NCI-H2107 treated with DMSO at 0.1 percent for 48 hours (cell line): ENCODE results near the gene MTRFR.
"Not testable (repeated sequence)": the region's sequence is repeated elsewhere in the genome, so short reads cannot be mapped to it uniquely, and the experiment has no call there.

Experiments used
- DNase-seq: peaks from one replicate; lab custom pipeline; 2025; ENCODE audit not compliant: unreplicated experiment; lab: John Stamatoyannopoulos, UW

Gene MTRFR

DNA sequence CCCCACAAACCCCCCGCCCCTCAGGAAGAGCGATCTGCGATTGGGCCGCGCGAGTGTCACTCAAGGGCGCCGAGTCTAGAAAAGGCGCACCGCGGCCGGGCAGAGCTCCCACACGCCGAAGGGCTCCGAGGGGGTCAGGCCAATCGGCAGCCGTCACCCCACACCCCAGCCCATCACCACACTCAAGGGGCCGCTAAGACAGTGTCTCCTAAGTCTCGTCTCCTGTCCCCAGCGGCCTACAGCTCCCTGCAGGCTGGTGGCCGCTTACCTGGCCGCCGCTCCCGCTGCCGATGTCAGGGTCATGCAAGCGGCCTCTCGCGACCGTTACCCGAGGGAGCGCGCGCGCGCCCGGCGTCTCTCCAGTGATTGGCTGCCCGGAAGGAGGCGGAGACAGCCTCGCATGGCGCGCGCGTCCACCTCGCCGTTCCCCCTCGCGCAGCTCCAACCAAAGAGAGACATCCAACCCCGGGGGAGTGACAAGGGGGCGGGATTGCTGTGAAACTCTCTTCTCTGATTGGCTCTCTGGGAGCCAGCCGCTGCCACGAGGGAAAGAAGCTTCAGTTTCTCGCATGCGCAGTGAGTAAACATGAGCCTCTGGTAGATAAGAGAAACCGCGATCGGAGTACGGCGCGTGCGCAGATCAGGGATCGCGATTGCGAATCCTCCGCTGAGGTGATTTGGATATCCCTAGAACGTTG lies at the start of gene MTRFR, which contains the start of gene MPHOSPH9:
MTRFR (plus strand) TSS at position 630 of the 698 bp plus-strand sequence. CDS start 20,239 bp downstream, outside the sequence.
MPHOSPH9 (minus strand) TSS at position 335 of the 698 bp plus-strand sequence. CDS start 2,777 bp downstream, outside the sequence.
- DNase-seq = peak; percentile 100

DNA sequence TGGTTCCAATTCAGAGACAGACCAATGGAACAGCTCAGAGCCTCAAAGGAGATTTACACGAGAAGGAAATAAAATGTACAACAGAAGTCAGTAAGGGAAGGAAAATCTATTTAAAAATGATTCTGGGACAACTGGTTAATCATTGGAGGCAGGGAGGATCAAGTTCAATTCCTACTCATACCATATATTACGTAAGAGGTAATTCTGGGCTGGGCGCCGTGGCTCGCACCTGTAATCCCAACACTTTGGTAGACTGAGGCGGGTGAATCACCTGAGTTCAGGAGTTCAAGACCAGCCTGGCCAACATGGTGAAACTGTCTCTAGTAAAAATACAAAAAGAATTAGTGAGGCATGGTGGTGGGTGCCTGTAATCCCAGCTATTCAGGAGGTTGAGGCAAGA lies 45.6 kb upstream of the MTRFR start:
- no peak for DNase-seq

DNA sequence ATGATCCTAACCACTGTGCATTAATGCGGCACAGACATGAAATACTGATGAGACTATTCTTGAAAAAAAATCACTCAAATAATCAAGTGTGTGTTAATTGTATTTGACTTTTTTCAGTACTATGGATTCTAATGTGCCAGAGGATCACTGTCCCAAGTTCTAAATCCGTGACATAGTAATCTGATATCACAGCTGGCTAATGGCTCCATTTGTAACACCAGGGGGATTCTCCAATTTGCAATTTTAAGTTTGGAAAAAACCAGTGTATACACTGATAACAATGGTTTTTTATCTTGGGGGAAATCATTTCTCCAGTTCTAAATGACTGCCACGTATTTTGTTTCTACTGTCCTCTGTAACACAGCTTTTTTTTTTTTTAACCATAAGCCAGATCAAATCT lies 33.3 kb upstream of the MTRFR start:
- no peak for DNase-seq

DNA sequence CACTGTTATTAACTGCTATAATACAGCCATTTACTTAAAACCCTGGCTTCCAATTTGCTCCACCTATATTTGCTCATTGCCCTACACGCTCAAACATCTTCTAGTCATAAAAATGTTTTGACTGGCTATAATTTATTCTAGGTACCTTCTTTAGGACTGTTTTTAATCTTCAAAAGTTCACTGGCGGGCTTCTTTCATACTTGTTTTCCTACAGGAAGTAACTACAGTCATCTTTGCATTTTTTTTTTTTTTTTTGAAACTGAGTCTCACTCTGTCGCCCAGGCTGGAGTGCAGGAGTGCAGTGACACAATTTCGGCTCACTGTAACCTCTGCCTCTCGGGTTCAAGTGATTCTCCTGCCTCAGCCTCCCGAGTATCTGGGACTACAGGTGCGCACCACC lies 32.8 kb upstream of the MTRFR start:
- no peak for DNase-seq

DNA sequence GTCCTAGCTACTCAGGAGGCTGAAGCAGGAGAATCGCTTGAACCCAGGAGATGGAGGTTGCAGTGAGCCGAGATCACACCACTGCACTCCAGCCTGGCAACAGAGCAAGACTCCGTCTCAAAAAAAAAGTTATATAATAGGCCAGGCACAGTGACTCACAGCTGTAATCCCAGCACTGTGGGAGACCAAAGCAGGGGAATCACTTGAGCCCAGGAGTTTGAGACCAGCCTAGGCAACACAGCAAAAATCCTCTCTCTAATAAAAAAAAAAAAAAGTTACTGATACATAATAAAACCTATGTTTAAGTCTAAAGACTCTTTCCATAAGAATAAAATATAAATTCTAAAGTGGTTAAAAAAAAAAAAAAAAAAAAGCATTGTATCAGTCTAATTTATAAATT lies 26.4 kb upstream of the MTRFR start:
- DNase-seq = not testable (repeated sequence)

DNA sequence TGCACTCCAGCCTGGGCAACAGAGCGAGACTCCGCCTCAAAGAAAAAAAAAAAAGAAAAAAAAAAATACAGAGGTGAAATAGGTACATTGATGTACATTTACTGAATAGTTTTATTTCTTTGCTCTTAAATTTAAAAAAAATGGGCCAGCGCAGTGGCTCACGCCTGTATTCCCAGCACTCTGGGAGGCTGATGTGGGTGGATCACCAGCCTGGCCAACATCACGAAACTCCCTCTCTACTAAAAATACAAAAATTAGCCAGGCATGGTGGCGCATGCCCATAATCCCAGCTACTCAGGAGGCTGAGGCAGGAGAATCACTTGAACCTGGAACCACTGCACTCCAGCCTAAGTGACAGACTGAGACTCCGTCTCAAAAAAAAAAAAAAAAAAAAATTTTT lies 25.4 kb upstream of the MTRFR start:
- DNase-seq = not testable (repeated sequence)

DNA sequence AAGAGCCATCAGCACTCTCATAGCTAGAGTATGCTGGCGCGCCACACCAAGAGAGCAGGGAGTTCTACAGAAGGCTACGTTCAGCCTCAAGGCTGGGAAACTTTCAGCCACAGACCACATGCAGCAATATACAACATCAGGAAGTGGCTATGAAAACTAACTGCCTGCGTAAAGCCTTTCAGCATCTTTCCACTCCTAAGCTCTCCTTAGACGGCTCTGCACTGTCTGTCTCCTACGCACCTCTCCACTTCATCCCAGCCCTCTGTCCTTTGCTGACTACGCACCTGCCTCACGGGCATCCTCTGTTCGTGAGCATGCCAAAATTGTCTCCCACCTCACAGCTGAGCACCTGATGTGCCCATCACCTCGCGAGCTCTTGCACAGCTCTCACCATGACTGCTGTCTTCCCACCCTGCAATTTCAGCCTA lies 10.0 kb upstream of the MTRFR start:
- DNase-seq = no peak

DNA sequence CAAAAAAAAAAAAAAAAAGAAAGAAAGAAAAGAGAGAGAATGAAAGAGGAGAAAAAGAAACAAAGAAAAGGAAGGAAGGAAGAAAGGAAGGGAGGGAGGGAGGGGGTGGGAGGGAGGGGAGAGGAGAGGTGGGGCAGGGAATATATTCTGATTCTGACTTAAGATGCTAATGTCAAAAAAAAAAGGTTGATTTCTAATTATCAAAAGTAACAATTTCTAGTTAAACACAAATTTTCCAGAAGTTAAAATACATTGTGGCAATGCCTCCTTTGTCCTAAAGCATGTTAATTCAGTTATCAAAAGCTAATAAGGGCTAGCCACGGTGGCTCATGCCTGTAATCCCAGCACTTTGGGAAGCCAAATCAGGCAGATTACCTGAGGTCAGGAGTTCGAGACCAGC lies 7.8 kb upstream of the MTRFR start:
- no peak for DNase-seq

DNA sequence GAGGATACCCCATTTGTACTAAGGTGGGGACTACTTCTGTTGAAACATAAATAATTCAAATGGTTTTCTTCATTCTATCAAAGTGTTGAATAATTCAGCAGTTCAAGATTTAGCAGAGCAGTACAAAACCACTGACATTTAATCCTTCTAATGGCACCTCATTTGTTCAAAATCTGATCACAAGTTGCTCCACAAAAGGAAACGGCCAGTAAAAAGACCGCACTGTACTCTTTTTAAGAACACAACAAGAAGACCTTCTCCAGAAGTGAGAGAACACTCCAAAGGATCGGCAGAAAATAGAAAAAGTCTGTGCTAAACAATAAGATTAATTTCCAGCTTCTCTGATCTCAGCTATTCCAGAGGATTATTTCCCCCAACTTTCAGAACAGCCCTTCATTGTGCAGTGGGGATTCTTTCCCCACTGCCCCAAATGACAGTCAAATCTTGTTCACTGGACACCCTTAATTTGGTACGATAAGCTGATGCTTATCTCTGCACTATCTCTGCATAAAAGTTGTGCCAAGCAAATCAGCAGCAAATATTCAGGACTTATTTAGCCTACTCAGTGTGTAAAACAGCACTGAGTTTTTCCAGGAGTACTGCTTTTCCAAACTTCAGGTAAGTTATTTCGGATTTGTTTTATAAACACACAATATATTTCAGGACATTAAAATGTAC lies 5.5 kb upstream of the MTRFR start:
- DNase-seq = no peak

DNA sequence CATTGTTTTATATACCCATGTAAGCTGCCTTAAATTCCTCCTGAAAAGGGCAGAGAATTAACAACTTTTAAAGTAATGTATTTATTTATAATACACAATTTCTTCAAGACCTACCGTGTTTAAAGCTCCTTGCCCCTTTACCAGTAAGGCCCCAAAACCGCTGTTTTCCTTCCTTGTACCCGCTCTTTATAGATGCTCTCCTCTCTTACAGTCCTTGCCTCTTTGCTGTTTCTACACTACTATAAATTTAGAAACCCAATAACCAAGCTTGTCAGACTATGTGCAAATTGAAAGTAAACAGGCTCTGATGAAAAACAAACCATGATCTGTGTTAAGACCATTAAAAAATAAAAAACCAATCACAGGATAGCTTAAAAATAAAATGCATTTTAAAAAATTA lies 4.2 kb upstream of the MTRFR start:
- DNase-seq = no peak

DNA sequence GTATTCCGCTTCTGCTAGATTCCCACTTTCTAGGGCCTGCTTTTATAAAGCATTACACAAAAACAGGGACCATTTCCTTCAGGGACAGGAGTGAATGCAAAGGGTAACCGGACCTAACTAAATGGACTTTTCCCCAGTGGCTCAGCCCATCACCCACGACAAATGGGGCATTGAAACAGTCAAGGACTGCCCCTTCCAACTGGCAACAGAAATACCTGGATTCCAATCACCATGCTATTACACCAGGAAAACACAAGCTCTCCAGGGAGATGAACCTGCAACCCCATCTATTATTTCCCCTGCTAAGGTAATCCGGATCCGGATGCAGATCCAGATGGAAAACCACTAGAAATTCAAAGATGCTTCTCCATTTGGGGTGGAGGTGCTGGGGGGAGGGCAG lies 1.3 kb upstream of the MTRFR start:
- peak; percentile 24 for DNase-seq

DNA sequence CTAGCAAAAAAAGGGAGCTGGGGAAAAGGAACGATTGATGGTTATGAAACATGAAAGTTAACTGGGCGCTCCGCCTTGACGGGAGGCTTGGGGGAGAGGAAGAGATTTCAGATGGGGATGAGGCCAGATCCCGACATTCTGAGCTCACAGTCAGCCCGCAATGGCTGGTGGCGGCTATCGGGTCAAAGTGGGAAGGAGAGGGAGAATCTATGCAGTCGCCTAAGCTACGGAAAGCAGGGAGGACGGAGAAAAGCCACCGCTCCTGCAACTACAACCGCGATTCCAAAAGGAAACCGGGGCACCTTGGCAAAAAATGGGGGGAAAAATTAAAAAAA lies 797 bp upstream of the MTRFR start:
- DNase-seq = no peak

DNA sequence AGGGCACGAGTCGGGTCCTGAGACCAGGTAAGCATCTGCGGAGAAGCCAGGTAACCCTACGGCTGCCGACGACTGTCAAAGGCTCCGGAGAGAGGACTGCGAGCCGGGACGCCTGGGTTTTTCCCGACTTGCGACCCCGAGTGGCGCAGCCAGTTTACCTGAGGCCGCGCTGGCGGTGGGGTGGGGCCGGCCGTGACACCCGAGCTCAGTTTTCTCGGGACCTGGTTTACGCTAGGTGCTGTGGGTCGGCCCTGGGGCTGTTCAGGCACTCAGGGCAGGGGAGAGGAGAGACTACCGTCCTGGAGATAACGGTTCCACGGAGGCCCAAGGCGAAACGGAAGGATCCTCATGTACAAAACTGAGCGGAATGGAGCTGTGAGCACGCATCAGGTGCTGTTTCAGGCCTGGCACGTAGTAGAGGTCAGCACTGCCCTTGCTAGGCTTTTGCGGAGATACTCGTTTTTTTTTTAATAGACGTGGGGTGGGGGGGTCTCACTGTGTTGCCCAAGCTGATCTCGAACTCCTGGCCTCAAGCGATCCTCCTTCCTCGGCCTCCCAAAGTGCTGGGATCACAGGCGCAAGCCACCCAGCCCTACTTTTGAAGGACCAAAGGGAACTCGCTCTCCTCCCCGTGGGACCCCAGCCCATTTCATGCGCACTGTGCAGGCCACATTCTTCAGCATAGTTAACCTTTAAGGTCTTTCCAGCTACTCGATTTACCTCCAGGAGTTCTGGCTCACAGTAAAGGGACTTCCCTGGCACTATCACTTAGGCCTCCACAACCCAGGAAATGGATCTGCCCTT lies 471 bp downstream of the MTRFR start:
- DNase-seq = no peak

DNA sequence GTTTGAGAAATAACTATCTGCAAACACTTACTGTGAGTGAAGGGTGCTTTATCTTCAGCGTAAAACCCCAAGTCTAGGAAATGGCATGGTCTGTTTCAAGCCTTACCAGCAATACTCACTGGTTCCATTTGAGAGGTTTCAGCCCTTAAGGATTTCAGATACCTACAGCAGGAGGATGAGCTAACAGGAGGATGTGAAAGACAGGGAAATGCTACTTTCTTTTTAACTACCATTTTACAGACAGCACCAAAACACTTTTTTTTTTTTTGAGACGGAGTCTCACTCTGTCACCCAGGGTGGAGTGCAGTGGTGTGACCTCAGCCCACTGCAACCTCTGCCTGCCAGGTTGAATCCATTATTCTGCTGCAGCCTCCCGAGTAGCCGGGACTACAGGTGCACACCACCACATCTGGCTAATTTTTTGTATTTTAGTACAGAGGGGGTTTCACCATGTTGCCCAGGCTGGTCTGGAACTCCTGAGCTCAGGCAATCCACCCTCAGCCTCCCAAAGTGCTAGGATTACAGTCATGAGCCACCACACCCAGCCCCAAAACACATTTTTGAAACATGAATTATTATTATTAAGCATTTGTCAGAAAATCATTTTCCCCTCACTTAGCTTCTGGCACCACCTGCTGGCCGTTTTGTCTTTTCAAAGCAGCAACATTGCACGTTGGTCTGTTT lies 4.6 kb downstream of the MTRFR start:
- peak; percentile 64 for DNase-seq

DNA sequence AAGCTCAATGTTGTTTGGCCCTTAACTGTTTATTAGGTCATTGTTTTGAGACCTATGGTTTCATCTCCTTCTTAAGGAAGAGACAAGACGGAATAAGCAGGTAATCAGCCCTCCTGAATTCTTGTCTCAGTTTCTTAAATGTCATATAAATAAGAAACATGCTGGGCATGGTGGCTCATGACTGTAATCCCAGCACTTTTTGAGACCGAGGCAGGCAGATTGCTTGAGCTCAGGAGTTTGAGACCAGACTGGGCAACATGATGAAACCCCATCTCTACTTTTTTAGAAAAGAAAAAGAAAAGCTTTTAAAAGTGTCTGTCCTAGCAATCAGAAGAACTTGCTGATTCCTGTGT lies 5.1 kb downstream of the MTRFR start:
- DNase-seq = no peak

DNA sequence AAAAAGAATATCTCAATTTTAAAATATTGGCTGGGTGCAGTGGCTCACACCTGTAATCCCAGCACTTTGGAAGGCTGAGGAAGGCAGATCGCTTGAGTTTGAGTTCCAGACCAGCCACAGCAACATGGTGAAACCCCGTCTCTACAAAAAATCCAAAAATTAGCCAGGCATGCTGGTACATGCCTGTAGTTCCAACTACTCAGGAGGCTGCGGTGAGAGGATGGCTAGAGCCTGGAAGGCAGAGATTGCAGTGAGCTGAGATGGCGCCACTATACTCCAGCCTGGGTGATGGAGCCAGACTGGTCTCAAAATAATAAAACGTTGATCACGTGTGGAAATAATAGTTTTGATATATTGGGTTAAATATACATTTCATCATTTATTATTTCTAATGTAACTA lies 5.7 kb downstream of the MTRFR start:
- no peak for DNase-seq

DNA sequence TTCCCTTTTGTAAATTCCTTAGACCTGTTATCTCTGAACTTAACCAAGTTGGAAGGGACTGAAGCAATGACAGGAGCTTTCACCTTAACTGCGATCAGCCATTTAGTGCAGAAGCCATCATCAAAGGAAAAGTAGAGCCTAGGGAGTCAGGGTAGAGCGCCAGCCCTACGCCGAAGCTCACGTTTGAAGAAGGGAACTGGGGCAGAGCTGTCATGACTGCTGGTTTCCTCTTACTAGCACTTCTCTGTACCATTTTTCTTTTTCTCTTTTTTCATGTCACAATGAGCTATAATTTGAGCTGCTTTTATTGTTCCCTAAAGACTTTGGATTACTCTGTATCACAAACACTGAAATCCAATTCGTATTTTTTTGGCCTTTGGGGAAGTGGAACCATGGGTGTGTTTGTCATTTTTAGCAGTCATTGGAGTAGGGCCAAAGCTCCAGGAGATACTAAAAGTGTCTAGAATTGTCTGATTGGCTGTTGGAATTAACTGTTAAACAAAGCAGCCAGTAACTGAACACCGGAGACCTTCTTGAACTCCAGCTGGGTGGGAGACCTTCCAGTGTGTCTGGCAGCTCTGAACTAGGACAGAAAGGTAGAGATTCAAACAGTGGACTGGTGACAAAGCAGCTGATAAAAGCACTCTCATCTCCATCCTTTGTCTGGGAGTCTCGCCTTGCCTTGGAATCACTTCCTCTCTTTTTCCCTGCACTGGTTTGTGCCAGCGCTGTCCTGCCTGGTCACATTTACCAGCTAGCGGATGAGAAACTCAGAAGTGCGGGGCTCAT lies 9.1 kb downstream of the MTRFR start:
- DNase-seq = peak; percentile 93

DNA sequence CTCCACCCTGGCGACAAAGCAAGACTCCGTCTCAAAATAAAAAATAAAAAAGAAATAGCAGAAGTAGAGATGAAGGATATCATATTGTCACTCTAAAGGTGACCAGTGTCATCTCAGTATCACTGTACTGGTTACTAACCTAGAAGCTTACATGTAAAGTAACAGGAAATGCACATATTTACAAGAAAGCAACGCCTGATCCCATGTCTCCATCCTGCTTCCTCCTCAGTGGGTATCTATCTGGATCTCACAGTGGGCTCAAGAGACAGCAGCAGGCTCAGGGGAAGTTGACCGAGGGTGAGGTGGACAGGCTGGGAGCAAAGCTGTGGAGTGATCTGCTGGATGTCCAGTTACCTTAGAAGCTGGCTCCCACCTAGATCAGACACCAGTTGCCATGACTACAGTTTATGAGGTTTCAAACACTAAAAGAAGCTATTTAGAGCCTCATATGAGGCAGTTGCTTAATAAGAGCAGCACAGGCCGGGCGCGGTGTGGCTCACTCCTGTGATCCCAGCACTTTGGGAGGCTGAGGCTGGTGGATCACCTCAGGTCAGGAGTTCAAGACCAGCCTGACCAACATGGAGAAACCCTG lies 10.5 kb downstream of the MTRFR start:
- DNase-seq = no peak

DNA sequence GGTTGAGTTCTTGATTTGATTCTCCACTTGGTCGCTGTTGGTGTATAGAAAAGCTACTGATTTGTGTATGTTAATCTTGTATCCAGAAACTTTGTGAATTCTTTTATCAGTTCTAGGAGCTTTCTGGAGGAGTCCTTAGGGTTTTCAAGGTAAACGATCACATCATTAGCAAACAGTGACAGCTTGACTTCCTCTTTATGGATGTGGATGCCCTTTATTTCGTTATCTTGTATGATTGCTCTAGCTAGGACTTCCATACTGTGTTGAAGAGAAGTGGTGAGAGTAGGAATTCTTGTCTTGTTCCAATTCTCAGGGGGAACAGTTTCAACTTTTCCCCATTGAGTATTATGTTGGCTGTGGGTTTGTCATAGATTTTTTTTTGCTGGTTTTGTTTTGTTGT lies 12.4 kb downstream of the MTRFR start:
- no peak for DNase-seq

DNA sequence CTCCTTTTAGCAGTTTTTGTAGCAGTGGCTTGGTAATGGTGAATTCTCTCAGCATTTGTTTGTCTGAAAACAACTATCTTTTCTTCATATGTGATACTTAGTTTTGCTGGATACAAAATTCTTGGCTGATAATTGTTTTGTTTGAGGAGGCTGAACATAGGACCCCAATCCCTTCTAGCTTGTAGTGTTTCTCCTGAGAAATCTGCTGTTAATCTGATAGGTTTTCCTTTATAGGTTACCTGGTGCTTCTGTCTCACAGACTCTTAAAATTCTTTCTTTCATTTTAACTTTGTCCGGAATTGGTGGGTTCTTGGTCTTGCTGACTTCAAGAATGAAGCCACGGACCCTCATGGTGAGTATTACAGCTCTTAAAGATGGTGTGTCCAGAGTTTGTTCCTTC lies 14.9 kb downstream of the MTRFR start:
- not testable (repeated sequence) for DNase-seq
